HG02970 (cell line): ENCODE measurements around the gene NPAS3.

Source experiments
- ATAC-seq: cut with Tn5 transposase; IDR thresholded peaks from one replicate; pipeline ENCODE4 v1.9.1; 2021; ENCODE audit warnings: mild to moderate bottlenecking, moderate library complexity, moderate number of reproducible peaks; ENCODE audit not compliant: unreplicated experiment, low FRiP score

The NPAS3 gene

GRCh38 chr14:33589334-33589733 is 650.7 kb downstream of the NPAS3 start:
- ATAC-seq = no peak

DNA sequence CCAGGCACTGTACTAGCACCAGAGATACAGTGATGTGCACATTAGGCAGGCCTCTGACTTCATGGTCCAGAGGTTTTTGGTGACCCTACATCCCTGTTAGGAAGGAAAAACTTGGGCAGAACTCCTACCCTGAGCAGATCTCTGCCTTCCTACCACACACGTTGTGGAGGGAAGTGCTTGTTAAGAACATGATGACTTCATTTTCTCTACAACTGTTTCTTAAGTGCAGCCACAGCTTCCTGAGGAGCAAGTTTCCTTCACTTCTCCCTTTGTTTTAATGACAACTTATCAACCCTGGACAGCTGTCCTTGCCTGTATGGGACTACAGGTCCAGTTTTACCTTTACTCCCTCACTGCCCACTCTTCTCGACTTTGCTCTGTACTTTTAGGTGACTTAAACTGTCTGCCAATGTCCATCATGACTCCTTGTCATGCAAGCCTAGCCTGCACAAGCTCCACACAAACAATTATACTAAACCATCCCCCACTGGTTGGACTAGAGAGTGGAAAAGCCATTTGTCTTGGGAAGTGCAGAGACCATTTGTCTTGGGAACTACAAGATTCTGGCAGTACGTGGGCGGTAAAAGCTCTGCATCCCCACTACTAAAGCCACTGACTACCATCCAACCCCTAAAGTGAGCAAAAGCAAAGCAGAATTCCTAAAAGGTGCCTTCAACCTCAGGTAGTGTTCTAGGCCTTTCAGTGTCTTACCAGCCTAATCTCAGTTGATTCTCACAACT is 652.4 kb downstream of the NPAS3 start:
- ATAC-seq = no peak

GRCh38 chr14:33592297-33592696 is 653.6 kb downstream of the NPAS3 start:
- ATAC-seq = no peak

DNA sequence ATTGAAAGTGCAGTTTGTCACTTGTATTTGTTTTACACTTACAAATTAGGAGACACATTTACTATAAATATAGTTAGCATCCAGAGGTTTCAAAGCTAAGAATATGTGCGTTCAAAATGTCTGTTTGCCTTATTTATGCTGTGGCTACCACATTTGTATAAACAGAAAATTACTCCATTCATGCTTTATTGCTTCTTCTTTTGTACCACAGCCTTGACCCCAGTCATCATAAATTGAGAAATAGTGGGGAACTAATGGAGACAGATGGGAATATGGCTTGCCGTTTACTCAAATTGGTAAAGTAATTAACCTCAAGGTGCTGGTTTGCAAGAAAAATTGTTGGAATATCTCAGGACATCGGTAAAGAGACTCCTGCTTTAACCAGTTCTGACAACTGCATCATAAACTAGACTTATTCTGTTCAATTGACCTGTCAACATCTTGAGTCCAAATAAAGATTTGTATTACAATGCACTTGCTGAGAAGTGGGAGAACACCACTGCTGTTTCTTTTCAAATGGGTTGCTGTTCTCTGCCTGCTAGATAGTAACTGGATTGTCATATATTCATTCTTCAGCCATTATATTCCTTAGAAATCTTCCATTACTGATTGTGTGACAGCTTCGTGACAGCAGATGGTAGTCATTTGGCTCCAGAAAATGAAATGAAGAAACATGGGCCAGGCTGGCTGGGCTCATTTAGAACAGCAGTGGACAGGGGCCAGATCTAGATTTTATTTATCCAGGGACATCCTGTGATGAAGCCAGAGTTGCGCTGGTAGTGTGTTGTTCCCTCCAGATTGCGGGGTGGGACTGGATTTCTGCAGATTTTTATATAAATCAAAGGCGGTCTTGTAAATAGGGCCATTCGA is 657.8 kb downstream of the NPAS3 start:
- ATAC-seq = no peak

- ATAC-seq = no peak
Measured at GRCh38 chr14:33598582-33598981, 659.9 kb downstream of the NPAS3 start.

- ATAC-seq = no peak
Measured at GRCh38 chr14:33602396-33602795, 663.7 kb downstream of the NPAS3 start.

- ATAC-seq = no peak
Measured at GRCh38 chr14:33606591-33606990, 667.9 kb downstream of the NPAS3 start.

- ATAC-seq = no peak
Measured at GRCh38 chr14:33609582-33609981, 670.9 kb downstream of the NPAS3 start.

DNA sequence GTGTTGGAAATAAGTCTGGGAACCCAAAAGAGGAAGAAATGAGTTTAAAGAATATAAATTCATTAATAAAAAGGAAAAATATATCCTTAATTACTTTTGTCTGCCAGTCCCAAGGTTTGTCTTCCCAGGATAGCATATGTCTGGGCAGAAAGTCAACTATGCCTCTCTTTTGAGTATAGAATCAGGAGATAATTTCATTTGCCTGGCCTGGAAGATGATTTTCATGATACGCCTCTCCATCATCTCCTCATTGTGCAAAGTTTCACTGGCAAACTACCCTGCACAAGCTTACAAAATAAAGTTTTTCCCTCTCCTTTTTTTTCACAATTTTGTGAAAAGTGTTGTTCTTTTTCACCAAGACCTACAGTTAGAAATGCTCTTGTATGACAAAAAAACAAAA is 671.4 kb downstream of the NPAS3 start:
- no peak for ATAC-seq

GRCh38 chr14:33611405-33612196 is 672.9 kb downstream of the NPAS3 start:
- no peak for ATAC-seq

- no peak for ATAC-seq
Measured at GRCh38 chr14:33612197-33612505, 673.5 kb downstream of the NPAS3 start.

- ATAC-seq = no peak
Measured at GRCh38 chr14:33617154-33617553, 678.5 kb downstream of the NPAS3 start.

DNA sequence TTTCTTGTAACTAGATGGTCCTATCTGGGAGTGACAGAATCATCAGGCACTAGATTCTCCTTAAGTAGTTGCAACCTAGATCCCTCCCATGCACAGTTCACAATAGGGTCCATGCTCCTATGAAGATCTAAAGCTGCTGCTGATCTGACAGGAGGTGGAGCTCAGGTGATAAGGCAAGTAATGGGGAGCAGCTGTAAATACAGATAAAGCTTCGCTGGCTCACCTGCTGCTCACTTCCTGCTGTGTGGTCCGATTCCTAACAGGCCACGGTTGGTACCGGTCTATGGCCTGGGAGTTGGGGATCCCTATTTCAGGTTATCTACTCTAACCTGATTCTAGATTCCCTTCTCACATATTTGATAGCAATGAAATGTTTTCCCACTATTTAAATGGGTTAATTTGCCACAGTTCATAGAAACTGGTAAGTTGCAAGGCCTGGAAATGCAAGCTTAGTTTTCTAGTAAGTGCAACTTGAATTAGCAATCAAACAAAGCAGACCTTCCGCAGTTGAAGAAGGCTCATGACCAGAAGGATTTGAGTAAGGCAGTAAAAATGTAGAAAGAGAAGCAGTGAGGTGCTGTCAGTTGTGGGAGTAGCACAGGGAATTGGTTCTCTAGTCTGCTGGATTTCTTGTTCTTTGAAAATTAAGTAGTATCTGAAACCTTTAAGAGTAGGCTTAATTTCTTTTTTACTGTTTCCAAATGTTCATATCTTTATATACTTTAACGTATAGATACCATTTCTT is 679.9 kb downstream of the NPAS3 start:
- no peak for ATAC-seq

GRCh38 chr14:33622496-33622895 is 683.8 kb downstream of the NPAS3 start:
- ATAC-seq = no peak

DNA sequence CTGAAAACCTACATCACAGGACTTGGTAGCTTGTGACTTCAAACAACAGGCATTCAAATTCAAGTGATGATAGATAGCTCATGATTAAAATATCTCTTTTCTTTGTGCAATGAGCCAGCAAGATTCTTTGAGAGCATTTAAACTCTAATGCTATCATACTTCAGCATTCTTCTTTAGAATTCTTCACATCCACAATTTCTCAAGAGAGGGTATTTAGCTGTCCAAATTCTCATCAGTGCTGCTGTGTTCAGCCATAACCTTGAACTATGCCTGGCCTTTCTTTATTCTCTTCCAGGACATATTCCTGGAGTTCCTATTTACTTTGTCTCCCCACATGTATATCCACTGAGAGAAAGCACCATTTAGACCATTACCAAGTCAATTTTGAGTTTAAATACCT is 691.1 kb downstream of the NPAS3 start:
- no peak for ATAC-seq

DNA sequence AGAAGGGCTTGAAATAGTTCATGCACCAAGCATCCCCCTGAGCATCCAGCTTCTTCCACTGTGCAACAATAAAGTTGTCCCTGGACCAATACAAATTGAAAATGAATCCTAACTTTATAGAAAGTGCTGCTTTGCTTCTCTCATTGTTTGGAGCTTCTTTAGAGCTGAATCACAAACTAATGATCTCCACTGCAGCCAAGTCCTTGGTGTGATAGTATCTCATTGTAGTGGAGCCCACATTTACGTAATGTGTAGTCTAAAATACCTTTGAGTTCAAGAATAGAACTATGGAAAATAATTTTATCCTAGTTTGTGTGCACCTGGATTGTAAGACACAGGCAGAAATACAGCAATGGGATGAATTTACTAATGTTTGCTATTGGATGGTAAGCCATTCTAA is 692.3 kb downstream of the NPAS3 start:
- ATAC-seq = no peak

GRCh38 chr14:33631441-33631840 is 692.8 kb downstream of the NPAS3 start:
- ATAC-seq = no peak

- ATAC-seq = no peak
Measured at GRCh38 chr14:33634631-33635030, 696.0 kb downstream of the NPAS3 start.

DNA sequence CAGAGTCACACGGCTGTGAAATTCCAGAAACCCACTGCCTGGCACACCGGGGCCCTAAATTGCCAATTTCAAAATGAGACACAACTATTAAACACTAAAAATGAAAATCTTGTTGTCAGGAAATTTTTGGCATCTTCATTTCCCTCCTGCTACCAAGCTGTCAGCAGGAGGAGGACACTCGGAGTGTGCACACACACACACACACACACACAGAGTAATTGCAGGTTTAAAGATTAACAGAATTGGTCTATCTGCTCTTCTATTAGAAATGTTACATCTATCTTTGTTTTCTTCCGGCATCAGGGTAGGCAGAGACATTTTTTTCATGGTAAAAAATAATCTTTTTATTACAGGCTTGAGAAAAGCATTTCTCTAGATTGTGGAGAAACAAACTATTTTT is 698.0 kb downstream of the NPAS3 start:
- no peak for ATAC-seq

DNA sequence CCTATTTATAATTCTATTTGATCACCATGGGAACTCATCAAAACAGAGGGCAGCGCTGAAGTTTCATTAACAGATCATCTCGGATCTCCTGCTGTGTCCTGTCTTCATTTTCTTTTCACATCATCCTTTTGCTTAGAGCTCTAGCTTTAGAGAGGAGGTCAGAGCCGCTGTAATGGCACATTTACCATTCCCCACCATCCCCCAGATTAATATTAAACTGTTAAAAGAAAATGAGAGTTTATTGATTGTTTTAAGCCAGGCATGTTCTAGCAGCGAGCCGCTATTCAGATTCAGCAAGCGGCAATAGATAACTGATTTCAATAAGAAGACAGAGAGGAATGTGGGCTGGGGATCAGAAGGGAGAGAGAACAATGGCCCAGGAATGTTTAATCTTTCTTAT is 703.4 kb downstream of the NPAS3 start:
- no peak for ATAC-seq
